ENCODE results near the gene THEMIS2. TPM values are rescaled to one million over a fixed set of nuclear protein-coding genes. Genes with fewer than 3 reads are reported as not detected.

The THEMIS2 gene
- total RNA-seq, 2 experiments from 2014 or later, result 4.1 to 20.3 TPM

DNA sequence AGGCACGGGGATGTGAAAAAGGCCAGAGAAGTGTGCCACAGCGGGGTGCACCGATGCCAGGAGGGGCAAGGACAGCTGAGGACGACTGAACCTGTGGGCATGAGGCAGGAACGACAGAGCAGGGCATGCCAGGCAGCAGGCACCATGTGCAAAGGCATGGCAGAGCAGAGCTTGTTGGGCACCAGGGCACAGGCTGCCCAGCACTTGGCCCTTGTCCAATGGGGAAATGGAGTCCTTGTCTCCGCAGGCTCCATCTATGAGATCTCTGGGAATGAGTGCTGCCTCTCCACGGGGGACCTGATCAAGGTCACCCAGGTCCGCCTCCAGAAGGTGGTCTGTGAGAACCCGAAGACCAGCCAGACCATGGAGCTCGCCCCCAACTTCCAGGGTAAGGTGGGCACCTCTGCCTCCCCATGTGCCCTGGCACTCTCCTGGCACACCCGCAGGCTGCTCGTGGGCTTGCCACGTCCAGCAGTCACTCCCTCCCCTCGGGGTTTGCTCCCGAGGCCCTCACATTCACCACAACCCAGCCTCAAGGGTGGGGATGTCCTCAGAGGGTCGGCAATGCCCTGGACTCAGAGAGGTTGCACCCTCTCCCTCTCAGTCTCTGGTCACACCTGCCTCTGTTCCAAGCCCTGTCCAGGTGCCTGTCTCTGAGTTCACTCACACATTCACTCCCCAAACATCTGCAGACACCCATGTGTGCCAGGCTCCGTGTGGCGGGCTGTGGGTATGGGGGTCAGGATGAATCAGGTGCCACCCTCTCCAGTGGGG is 4.2 kb downstream of the THEMIS2 start:
- H3K4me2 ChIP-seq (ENCODE audit: low read length), result no peak overlapping the region
- H3K27ac ChIP-seq (ENCODE audit: low read depth, low read length, poor library complexity, severe bottlenecking), result no peak overlapping the region
- ChIA-PET POLR2A (interaction anchor here (0.6 kb wide), 1 partner anchor 1411 kb away, joined by 4 read pairs; no protein-coding TSS in a partner anchor), CTCF (ENCODE audit: unreplicated experiment) (interaction anchor here (0.6 kb wide), 1 partner anchor 63 kb away, joined by 3 read pairs; no protein-coding TSS in a partner anchor)
- H3K4me3 ChIP-seq (ENCODE audit: low read depth, low read length, poor library complexity, severe bottlenecking), result no peak overlapping the region
- H3K79me2 ChIP-seq (ENCODE audit: insufficient read depth, low read depth, low read length), result no peaks in the 10 kb centered on the region
- no peaks in the 10 kb centered on the region for H3K9me3 ChIP-seq (ENCODE audit: low read length)
- intact Hi-C loops (cut with micrococcal nuclease; ENCODE audit: unreplicated experiment), result loop anchor here (10.0 kb wide), 1 partner anchor 198 kb away; no protein-coding TSS in a partner anchor
- no peak overlapping the region for H2AFZ ChIP-seq (ENCODE audit: low read length)
- H3K4me1 ChIP-seq (ENCODE audit: insufficient read depth, low read length, poor library complexity, severe bottlenecking), result peaks cover 44% of the 10 kb centered on the region
- no peaks in the 10 kb centered on the region for H3K36me3 ChIP-seq (ENCODE audit: insufficient read depth, low read length)
- no peak for DNase-seq (ENCODE audit: low spot score)
- H3K9me2 ChIP-seq (ENCODE audit: insufficient read depth, low read length), result no peaks in the 10 kb centered on the region
- no peak for TF ChIP-seq CTCF (conservative IDR thresholded peaks at IDR 0.05; ENCODE audit: low read length)
- TF ChIP-seq EZH2phosphoT487 (IDR thresholded peaks at IDR 0.05; ENCODE audit: borderline replicate concordance, low read depth, low read length), result no peak
- BruUV-seq (replicated peaks), result no TSS peak
- H4K20me1 ChIP-seq (ENCODE audit: insufficient read depth, low read length), result no peaks in the 10 kb centered on the region

DNA sequence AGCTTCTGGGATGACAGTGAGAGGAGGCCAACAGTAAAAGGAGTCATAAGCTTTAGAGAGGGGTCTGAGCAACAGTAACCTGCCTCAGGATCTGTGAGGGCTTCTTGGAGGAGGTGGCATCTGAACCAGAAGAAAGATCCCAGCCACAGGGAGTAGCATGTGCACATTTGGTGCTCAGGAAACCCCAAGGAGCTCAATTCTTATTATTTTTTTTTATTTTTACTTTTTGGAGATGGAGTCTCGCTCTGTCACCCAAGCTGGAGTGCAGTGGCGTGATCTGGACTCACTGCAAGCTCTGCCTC is 4.7 kb downstream of the THEMIS2 start:
- Histone ChIP-seq H3K4me2 (ENCODE audit: low read length) (no peak overlapping the region), H4K20me1 (ENCODE audit: insufficient read depth, low read length) (no peaks in the 10 kb centered on the region), H2AFZ (ENCODE audit: low read length) (no peak overlapping the region), H3K4me1 (ENCODE audit: insufficient read depth, low read length, poor library complexity, severe bottlenecking) (peaks cover 40% of the 10 kb centered on the region), H3K36me3 (ENCODE audit: insufficient read depth, low read length) (no peaks in the 10 kb centered on the region), H3K4me3 (ENCODE audit: low read depth, low read length, poor library complexity, severe bottlenecking) (no peak overlapping the region), H3K9me3 (ENCODE audit: low read length) (no peaks in the 10 kb centered on the region), H3K9me2 (ENCODE audit: insufficient read depth, low read length) (no peaks in the 10 kb centered on the region), H3K79me2 (ENCODE audit: insufficient read depth, low read depth, low read length) (no peaks in the 10 kb centered on the region), H3K27ac (ENCODE audit: low read depth, low read length, poor library complexity, severe bottlenecking) (no peak overlapping the region)
- ChIA-PET POLR2A (interaction anchor here (0.6 kb wide), 1 partner anchor 1410 kb away, joined by 4 read pairs; no protein-coding TSS in a partner anchor), CTCF (ENCODE audit: unreplicated experiment) (interaction anchor here (0.5 kb wide), 1 partner anchor 741 kb away, joined by 3 read pairs; no protein-coding TSS in a partner anchor)
- BruUV-seq (replicated peaks), result no TSS peak
- intact Hi-C loops (cut with micrococcal nuclease; ENCODE audit: unreplicated experiment), result loop anchor here (10.0 kb wide), 1 partner anchor 198 kb away; no protein-coding TSS in a partner anchor
- TF ChIP-seq EZH2phosphoT487 (IDR thresholded peaks at IDR 0.05; ENCODE audit: borderline replicate concordance, low read depth, low read length), result no peak
- no peak for TF ChIP-seq CTCF (conservative IDR thresholded peaks at IDR 0.05; ENCODE audit: low read length)
- no peak for DNase-seq (ENCODE audit: low spot score)

GRCh38 chr1:27878039-27878438 is 5.7 kb downstream of the THEMIS2 start:
- H2AFZ ChIP-seq (ENCODE audit: low read length), result no peak overlapping the region
- ChIA-PET CTCF (ENCODE audit: unreplicated experiment) (no interaction called here), POLR2A (no interaction called here)
- no peak overlapping the region for H3K4me3 ChIP-seq (ENCODE audit: low read depth, low read length, poor library complexity, severe bottlenecking)
- H3K36me3 ChIP-seq (ENCODE audit: insufficient read depth, low read length), result no peaks in the 10 kb centered on the region
- intact Hi-C loops (cut with micrococcal nuclease; ENCODE audit: unreplicated experiment), result loop anchor here (10.0 kb wide), 1 partner anchor 197 kb away; no protein-coding TSS in a partner anchor
- TF ChIP-seq CTCF (conservative IDR thresholded peaks at IDR 0.05; ENCODE audit: low read length) (no peak), EZH2phosphoT487 (IDR thresholded peaks at IDR 0.05; ENCODE audit: borderline replicate concordance, low read depth, low read length) (no peak)
- no peaks in the 10 kb centered on the region for H3K79me2 ChIP-seq (ENCODE audit: insufficient read depth, low read depth, low read length)
- H3K4me1 ChIP-seq (ENCODE audit: insufficient read depth, low read length, poor library complexity, severe bottlenecking), result peaks cover 33% of the 10 kb centered on the region
- H3K9me3 ChIP-seq (ENCODE audit: low read length), result no peaks in the 10 kb centered on the region
- DNase-seq (ENCODE audit: low spot score), result no peak
- no peaks in the 10 kb centered on the region for H4K20me1 ChIP-seq (ENCODE audit: insufficient read depth, low read length)
- no peaks in the 10 kb centered on the region for H3K9me2 ChIP-seq (ENCODE audit: insufficient read depth, low read length)
- no peak overlapping the region for H3K27ac ChIP-seq (ENCODE audit: low read depth, low read length, poor library complexity, severe bottlenecking)
- no TSS peak for BruUV-seq (replicated peaks)
- no peak overlapping the region for H3K4me2 ChIP-seq (ENCODE audit: low read length)
